NCI-H524 (cell line): ENCODE data around the gene BRINP3.

Source experiments
- DNase-seq, 2 experiments: peaks; one replicate each; lab custom pipeline; 2025; lab: John Stamatoyannopoulos, UW

The BRINP3 gene

DNA sequence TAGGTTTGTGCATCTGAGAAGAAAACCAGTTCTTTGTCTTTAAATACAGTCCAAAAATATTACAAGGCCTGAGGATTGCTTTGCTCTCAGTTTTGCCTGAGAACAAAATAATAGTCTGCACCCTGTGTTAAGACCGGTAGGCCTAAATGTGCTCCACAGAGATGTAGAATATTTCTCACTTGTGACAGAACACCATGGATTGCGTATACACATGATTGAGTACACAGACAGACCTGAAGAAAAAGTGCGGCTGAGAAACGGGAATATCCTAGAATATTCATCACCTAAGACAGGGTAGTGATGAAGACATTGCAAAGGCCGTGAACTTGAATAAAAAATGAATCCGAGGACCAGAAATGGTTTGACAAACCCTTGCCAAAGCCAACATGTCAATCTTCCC is 155.4 kb downstream of the BRINP3 start:
- DNase-seq, result no peak

DNA sequence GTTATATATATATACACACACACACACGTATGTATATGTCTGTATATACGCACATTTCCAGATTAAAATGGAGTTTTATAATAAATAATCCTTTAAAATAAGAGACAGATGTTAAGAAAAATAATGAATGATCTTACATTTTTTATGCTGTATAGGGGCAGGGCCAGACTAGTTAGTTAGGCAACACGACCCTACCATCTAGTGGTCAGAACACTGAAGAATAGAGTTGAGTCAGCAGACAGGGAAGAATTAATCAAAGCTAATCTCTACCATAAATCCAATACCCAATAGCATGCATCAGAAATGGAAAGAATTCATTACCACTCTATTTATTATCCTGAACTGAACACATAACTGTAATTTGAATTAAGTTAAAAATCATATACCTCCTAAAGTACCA is 156.7 kb downstream of the BRINP3 start:
- peak in 1 of 2 experiments; percentile 69 for DNase-seq

DNA sequence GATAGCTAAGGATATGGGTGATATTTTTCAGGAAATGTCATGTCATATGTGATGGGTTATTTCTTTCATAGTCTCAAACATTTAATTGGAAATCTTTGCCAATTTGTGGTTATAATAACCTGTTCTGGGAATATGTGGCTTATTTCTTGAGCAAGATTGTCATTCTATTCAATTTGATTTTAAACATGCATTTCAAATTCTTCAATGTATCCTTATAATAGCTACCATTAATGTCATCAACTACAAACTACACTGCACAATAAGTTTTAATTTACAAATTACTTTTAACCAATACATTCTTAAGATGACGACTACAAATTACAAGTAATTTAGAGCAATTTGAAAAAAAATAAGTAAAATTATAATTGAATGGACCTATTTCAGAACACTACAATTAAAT is 164.9 kb downstream of the BRINP3 start:
- DNase-seq, result no peak

DNA sequence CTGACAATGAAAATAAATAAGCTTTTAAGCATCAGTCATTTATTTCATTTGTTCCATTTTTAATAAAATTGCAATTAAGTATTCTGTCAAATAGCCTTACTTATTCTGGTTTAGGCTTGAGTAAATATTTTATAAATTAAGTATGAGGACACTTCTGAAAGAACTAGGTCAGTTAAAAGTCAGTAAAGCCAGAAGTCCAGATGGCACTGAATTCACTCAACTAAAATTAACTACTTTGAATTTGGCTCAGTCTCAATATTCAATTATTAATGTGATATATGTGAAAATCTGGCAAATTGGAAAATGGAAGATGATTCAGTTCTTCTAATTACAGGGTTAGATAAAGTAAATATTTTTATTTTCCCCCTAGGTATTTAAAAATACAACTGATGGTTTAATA is 174.2 kb downstream of the BRINP3 start:
- peak in 1 of 2 experiments; percentile 20 for DNase-seq

- no peak for DNase-seq
Observed at GRCh38 chr1:190296453-190296852, 181.2 kb downstream of the BRINP3 start.

DNA sequence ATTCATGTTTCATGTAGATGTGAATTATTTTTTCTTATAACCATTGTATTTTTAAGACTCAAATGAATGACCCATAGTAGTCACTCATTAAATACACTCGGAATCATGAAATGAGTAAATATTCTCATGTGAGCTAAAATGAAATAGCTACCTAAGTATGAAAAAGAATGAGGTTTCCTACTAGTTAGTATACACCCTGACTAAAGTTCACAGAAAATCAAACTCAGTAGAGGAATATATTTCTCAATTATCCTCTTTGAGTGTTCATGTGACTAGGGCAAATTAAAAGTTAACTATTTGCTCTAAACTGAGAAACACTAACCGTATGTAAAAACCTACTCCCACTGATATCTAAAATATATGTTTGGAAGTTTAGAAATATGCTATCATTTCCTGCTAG is 187.8 kb downstream of the BRINP3 start:
- DNase-seq, result no peak

DNA sequence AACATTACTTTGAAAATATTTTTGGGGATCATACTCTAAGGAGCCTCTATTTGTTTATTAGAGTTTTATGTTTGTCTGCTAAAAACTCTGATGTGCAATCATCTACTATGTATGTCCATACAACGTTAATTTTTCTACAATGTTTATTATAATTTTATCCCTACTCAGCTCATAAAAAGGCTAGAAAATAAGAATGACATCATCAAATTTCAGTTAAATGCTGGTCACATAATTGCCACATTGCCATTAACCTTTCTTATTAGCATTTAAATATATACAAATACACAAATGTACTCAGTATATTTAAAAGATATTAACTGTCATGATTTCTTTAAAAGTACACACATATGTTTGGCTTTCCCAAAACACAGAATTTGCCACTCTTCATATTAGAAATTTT is 191.6 kb downstream of the BRINP3 start:
- no peak for DNase-seq

DNA sequence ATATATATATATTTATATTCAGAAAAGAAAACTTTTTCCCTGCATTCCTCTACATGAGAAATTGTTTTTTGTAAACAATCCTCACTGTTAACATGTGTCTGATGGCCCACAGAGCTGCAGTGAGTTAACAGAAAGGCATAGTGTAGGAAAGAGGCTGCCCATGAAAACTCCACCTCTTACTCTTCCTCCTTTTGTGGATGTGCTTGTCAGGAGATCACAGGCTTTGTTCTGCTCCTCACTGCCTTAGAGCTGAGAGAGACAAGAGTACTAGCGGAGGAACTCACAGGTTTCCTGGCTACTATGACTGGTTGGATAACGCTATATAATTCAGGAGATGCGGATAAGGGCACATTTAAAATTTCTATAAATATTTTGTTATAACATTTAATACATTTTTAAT is 200.6 kb downstream of the BRINP3 start:
- no peak for DNase-seq

- no peak for DNase-seq
Observed at GRCh38 chr1:190274721-190275120, 202.9 kb downstream of the BRINP3 start.

DNA sequence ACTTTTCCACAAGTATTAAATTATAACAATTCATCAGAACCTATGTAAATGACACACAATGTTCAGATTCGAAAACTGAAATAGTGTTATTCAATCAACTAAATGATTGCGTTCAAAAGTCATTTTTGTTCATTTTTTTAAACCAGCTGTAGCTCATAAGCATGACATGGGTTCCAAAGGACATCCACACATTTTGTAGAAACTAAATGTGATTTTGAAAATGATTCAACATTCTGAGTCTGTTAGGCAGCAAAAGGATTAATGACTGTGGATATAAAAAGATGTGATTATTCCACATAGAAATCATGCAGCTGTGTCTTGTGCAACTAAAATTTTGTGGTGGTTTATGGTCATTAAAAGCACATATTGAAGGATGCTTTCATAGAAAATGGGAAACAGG is 204.5 kb downstream of the BRINP3 start:
- DNase-seq, result no peak

GRCh38 chr1:190262538-190262937 is 215.1 kb downstream of the BRINP3 start:
- DNase-seq, result no peak

- DNase-seq, result no peak
Observed at GRCh38 chr1:190259424-190259823, 218.2 kb downstream of the BRINP3 start.

DNA sequence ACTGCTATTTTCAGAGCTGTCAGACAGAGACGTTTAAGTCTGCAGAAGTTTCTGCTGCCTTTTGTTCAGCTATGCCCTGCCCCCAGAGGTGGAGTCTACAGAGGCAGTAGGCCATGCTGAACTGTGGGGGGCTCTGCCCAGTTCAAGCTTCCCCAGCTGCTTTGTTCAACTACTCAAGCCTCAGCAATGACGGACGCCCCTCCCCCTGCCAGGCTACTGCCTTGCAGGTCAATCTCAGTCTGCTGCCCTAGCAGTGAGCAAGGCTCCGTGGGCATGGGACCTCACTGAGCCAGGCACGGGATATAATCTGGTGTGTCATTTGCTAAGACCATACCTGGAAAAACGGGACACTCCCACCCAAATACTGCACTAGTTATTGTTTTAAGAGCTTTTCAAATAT is 219.7 kb downstream of the BRINP3 start:
- DNase-seq, result no peak

- no peak for DNase-seq
Observed at GRCh38 chr1:190252046-190252445, 225.6 kb downstream of the BRINP3 start.

- DNase-seq, result no peak
Observed at GRCh38 chr1:190250368-190250767, 227.3 kb downstream of the BRINP3 start.

GRCh38 chr1:190244406-190244805 is 233.3 kb downstream of the BRINP3 start:
- DNase-seq, result peak in 1 of 2 experiments; percentile 4

DNA sequence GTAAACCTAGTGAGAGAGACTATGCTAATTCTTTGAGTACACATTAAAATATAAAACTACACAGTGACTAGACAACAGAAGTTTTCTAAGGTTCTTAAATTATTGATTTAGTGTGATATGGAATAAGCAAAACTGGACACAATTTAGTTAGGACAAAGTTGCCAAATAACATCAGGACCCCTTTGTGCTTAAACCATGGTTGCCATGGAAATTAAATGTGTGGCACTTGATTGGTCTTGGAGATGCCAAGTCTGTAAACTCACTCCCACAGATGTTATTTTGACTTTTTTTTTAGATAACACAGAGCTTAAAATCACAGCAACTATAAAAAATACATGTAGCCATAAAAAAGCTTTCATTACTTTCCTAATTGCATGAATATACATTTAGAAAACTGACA is 234.6 kb downstream of the BRINP3 start:
- no peak for DNase-seq

- DNase-seq, result peak in 1 of 2 experiments; percentile 29
Observed at GRCh38 chr1:190226006-190226405, 251.7 kb downstream of the BRINP3 start.

- DNase-seq, result no peak
Observed at GRCh38 chr1:190212450-190212849, 265.2 kb downstream of the BRINP3 start.

DNA sequence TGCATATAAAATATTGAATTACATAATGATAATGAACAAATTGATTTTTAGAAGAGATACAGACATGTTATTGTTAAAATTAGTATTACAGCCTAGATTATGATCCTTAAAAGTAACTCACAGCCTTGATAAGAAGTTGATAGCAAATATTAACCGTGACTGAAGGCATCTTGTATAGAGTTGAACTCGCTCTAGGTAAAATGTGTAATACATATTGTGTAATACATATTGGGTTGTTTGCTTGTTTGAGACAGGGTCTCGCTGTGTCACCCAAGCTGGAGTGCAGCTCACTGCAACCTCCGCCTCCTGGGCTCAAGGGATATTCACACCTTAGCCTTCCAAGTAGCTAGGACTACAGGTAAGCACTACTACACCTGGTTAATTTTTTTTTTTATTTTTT is 269.9 kb downstream of the BRINP3 start:
- DNase-seq, result no peak

DNA sequence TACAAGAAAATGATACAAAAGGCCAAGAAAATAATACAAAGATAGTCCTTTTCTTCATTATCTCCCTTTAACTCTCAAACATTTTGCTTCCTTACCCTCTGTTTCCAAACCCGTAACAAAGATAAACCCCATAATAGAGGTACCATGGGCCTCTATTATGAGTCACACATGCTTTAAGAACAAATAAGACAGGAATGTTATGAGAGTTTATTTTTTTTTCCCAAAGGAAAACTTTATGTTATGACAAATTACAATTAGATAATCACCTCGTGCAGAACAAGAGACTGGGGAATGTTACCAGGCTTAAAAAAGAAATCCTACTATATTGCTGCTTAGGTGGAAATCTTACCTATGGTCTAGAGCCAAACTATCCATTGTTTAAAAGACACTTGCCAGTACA is 272.0 kb downstream of the BRINP3 start:
- no peak for DNase-seq

- no peak for DNase-seq
Observed at GRCh38 chr1:190196020-190196419, 281.6 kb downstream of the BRINP3 start.

DNA sequence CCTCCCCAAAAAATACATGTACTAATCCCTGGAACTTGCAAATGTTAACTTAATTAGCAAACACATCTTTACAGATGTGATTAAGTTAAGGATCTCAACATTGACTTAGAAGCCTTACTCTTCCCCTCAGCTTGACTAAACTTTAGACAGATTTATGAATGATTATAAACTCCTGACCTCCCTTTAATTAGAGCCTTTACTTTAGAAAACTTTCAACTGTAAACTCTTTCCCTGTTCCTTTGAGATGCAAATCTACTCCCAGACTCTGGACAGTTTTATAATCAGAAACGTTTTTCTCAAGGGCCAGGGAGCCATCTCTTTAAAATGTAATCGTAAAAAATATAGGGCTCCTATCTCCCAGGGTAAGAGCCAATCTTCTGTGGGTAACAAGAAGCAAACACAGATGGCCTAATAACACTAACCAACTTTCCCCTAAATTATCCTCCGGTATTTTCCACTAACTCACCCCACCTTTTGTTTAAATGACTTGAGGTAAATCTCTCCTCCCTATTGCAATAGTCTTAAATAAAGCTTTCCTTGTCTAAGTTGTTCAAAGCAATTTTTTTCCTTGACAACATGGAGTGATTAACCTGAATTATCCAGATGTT is 284.1 kb downstream of the BRINP3 start:
- DNase-seq, result no peak

- no peak for DNase-seq
Observed at GRCh38 chr1:190192627-190193026, 285.0 kb downstream of the BRINP3 start.

GRCh38 chr1:190183588-190183987 is 294.1 kb downstream of the BRINP3 start:
- DNase-seq, result no peak
